Effector memory CD8-positive, alpha-beta T cell (primary cell): ENCODE data around the gene KRT83.
A peak's percentile ranks its signal among the peaks of the same experiment; 100 is the strongest.

ENCODE experiments used
- ATAC-seq: fragments of 150-1000 bp; cut with Tn5 transposase; replicated peaks from 2 replicates; pipeline ENCODE4 v1.10.0; 2021; ENCODE audit warnings: mild to moderate bottlenecking, moderate library complexity
- DNase-seq, 3 experiments: peaks; one replicate each; pipeline ENCODE4 v3.0.0; 2021
- H3K27ac Mint-ChIP-seq, 2 donors: one replicate each; pipeline ENCODE4 v1.8.0; 2022; ENCODE audit warnings: mild to moderate bottlenecking in 2 of 2, mixed read lengths in 2 of 2, moderate library complexity in 2 of 2
- H3K27me3 Mint-ChIP-seq, 2 donors: one replicate each; pipeline ENCODE4 v1.8.0; 2022; ENCODE audit warnings: mixed read lengths in 2 of 2
- H3K36me3 Mint-ChIP-seq: one replicate; pipeline ENCODE4 v1.8.0; 2022; ENCODE audit warnings: mild to moderate bottlenecking, moderate library complexity, mixed read lengths; ENCODE audit not compliant: insufficient read depth
- H3K4me1 Mint-ChIP-seq, 2 donors: one replicate each; pipeline ENCODE4 v1.8.0; 2022; ENCODE audit warnings: low read depth in 2 of 2, mixed read lengths in 2 of 2
- H3K4me3 Mint-ChIP-seq, 2 donors: one replicate each; pipeline ENCODE4 v1.8.0; 2022; ENCODE audit warnings: mild to moderate bottlenecking in 2 of 2, mixed read lengths in 2 of 2, moderate library complexity in 2 of 2
- H3K9me3 Mint-ChIP-seq, 2 donors: one replicate each; pipeline ENCODE4 v1.8.0; 2022; ENCODE audit warnings: mixed read lengths in 2 of 2

KRT83 gene

DNA sequence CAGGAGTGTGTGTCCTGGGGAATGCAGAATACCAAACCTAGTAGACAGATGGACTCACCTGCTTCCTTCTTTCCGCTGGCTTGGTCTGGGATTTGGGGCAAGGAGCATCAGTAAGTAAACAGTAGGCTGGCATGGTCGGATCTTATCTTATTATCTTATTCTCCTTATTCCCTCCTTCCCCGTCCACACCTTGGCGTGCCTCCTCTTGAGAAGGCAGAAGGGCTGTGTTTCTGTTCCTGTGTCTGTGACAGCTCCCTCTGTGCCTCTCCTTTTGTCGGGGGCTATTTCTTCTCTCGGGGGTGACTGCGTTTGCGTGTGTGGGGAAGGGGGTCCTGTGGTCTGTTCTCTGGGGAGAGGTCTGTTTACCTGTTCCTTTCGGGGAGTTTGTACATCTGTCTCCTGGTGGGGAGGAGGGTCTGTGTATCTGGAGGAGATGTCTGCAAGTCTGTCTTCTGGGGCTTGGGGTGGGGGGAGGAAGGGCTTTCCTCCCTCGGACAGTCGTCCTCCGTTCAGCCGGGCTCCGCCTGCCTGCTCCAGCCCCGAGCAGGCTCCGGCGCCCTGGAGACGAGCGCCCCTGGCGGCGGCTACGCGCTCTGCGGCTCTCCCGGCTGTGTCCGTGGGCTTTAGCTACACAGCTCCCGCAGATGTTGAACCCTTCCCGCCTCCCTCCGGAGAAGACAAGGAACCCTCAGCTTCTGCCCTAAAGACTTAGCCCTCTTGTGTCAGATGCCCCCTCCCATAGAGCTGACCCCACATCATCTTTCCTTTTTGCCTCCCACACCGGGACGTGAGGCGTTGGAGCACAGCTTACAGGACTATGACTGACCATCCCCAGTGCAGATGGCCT lies 42.4 kb downstream of the KRT83 start:
- H3K27ac Mint-ChIP-seq: no peak overlapping the region
- peaks cover 8 to 9% of the 10 kb centered on the region in 2 donors for H3K4me1 Mint-ChIP-seq
- DNase-seq (peak; percentile 55 to 68 (median 68)), ATAC-seq (peak; percentile 93)
- H3K36me3 Mint-ChIP-seq: no peaks in the 10 kb centered on the region
- peak overlapping the region in 1 of 2 donors; percentile 15 for H3K4me3 Mint-ChIP-seq
- no peaks in the 10 kb centered on the region for H3K9me3 Mint-ChIP-seq
- peaks cover 45 to 75% of the 10 kb centered on the region in 2 donors for H3K27me3 Mint-ChIP-seq

DNA sequence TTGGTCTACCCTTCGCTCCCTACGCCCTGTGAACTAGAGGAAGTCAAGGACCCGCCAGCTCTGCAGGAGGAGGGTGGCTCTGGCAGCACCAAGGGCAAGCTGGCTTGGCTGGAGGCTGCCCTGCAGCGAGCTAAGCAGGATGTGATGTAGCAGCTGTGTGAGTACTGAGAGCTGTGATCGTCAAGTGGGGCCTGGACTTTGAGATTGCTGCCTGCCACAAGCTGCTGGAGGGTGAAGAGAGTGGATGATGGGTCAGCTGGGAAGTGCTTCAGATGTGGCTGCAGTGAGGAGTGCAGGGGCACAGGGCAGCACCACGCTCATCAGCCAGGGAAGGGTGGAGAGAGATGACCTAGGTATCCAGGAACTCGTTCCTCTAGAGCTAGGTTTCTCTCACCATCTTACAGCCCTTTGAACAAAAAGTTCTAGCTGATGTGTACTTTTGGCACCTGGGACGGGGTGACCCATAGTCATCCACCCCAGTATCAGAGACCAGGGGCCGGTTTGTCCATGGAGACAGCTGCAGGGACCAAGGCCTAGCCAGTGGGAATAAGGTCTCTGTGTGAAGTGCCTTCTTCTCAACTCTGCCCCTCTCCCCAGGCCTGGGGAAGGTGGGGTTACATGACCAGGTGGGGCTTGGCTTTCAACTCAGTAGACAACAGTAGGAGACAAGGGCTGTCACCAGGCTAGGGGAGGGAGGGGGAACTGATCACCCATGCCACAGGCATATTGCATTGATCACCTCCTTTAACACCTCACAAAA lies 43.5 kb downstream of the KRT83 start:
- ATAC-seq (no peak), DNase-seq (no peak)
- Mint-ChIP-seq H3K27me3 (peaks cover 45 to 82% of the 10 kb centered on the region in 2 donors), H3K4me3 (no peak overlapping the region), H3K4me1 (peaks cover 8 to 9% of the 10 kb centered on the region in 2 donors), H3K9me3 (no peaks in the 10 kb centered on the region), H3K27ac (no peak overlapping the region), H3K36me3 (no peaks in the 10 kb centered on the region)

DNA sequence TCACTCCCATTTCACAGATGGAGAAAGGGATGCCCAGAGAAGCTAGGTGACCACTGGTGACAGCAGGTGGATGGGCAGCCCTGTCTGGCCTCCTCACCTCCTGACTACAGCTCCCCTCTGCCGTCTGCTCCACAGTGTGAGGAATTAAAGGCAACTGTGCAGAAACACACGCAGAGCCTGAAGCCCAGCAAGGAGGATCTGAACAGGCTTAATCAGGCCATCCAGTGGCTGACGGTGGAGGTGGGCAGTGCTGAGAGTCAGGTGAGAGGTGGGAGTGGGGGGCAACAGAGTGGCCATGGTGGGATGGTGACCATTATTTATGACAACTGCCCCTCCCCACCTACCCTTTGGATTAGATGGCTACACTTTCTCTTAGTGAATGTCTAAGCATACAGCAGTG lies 45.5 kb downstream of the KRT83 start:
- H3K9me3 Mint-ChIP-seq: no peaks in the 10 kb centered on the region
- no peak overlapping the region for H3K4me3 Mint-ChIP-seq
- H3K4me1 Mint-ChIP-seq: peaks cover 8 to 9% of the 10 kb centered on the region in 2 donors
- DNase-seq (no peak), ATAC-seq (no peak)
- no peak overlapping the region for H3K27ac Mint-ChIP-seq
- H3K36me3 Mint-ChIP-seq: no peaks in the 10 kb centered on the region
- H3K27me3 Mint-ChIP-seq: peaks cover 52 to 86% of the 10 kb centered on the region in 2 donors

DNA sequence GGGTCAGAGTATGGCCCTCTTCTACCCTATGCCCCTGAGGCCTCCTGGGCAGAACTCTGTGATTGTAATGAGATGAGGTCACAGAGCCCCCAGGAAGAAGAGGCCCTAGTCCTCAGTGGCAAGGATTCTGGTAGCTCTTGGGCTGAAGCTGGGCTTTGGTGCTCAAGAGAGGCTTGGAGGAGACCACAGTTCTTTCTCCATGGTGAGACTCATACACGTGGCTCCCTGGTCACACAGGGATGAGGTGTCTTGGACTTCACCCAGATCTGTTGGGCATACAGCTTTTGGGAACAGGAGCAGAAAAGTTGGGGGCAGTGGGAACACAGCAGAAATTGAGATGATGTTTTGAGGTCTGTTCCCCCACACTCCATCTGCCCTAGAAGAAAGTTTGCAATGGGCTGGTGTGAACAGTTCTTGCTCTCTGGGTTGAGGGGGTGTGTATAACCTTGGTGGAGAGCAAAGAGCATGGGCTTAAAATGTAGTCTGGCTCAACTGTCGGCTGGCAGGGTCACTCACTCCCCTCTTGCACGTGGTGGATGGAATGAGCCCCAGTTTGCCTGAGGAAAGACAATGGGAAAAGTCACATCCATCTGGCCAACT lies 46.6 kb downstream of the KRT83 start, which contains the start of gene KRT86:
Gene KRT86, plus strand, starts transcription at position 125 of the 600 bp plus-strand sequence. CDS start 27,272 bp downstream, outside the sequence.
- Mint-ChIP-seq H3K27ac (no peak within 1 kb of the TSS), H3K9me3 (no peaks in the 10 kb centered on the region), H3K36me3 (no peaks in the 10 kb centered on the region), H3K27me3 (peaks cover 51 to 86% of the 10 kb centered on the region in 2 donors), H3K4me3 (no peak within 1 kb of the TSS), H3K4me1 (peaks cover 8 to 9% of the 10 kb centered on the region in 2 donors)
- DNase-seq: no peak
- no peak for ATAC-seq

DNA sequence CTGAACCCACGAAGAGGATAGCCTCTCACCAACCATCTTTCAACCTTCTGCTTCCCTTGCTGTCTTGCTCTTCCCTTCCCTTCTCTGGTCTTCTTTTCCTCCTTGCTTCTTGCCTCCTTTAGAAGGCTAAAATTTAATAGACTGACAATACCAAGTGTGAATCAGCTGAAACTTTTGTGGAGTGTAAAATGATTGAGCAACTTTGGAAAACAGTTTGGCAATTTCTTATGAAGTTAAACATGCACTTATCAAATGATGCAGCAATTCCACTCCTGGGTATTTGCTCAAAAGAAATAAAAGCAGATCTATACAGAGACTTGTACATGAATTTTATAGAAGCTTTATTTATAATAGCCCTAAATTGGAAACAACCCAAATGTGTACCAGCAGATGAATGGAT lies 50.0 kb downstream of the KRT83 start:
- Mint-ChIP-seq H3K36me3 (no peaks in the 10 kb centered on the region), H3K9me3 (no peaks in the 10 kb centered on the region), H3K27me3 (peaks cover 39 to 77% of the 10 kb centered on the region in 2 donors), H3K4me3 (no peak overlapping the region), H3K27ac (no peak overlapping the region), H3K4me1 (no peaks in the 10 kb centered on the region)
- DNase-seq: no peak
- no peak for ATAC-seq

DNA sequence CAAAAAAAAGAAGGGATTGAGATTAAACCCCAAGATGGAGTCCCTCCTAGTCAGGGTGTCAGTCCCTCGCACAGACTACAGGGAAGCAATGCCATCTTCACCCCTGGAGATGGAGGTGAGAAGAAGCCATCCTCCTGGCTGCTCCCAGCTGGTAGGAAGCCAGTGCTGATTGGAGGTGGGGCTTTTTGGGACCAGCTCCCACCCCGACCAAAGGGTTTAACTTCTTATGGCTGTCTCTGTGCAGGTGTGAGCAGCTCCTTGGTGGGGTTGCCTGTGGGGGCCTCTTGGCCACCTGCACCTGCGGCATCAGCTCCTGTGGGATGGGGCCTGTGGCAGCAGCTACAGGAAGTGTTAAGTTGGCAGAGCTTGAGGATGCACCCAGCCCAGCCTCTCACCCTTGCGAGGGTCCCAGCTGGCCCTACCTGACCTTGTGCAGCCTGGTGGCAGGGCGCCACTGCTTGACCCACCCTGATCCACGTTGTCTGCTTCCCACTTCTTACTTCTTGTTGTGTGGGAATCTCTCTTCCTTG lies 50.6 kb downstream of the KRT83 start:
- Mint-ChIP-seq H3K9me3 (no peaks in the 10 kb centered on the region), H3K27me3 (peaks cover 39 to 71% of the 10 kb centered on the region in 2 donors), H3K36me3 (no peaks in the 10 kb centered on the region), H3K4me1 (no peaks in the 10 kb centered on the region), H3K4me3 (no peak overlapping the region), H3K27ac (no peak overlapping the region)
- no peak for DNase-seq
- no peak for ATAC-seq

DNA sequence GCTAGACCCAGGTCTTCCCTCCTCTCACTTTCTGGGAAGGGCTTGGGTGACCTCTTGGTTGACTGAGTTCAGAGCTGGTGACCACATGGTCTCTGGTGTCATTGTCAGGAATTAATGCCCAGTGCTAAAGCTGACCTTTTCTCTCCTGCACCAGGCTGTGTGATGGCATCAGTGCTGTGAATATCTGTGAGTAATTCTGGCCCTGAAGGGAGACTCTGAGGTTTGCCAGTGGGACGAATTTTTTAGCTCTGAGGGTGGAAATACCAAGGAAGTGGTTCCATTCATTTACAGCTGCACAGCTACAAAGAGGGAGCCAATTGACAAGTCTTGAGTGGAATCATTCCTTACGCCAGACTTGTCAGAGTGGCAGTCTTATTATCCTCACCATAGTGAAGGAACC lies 53.0 kb downstream of the KRT83 start:
- no peak for DNase-seq
- H3K27ac Mint-ChIP-seq: no peak overlapping the region
- no peaks in the 10 kb centered on the region for H3K9me3 Mint-ChIP-seq
- no peaks in the 10 kb centered on the region for H3K4me1 Mint-ChIP-seq
- H3K27me3 Mint-ChIP-seq: peaks cover 23 to 47% of the 10 kb centered on the region in 2 donors
- ATAC-seq: no peak
- no peaks in the 10 kb centered on the region for H3K36me3 Mint-ChIP-seq
- H3K4me3 Mint-ChIP-seq: no peak overlapping the region

DNA sequence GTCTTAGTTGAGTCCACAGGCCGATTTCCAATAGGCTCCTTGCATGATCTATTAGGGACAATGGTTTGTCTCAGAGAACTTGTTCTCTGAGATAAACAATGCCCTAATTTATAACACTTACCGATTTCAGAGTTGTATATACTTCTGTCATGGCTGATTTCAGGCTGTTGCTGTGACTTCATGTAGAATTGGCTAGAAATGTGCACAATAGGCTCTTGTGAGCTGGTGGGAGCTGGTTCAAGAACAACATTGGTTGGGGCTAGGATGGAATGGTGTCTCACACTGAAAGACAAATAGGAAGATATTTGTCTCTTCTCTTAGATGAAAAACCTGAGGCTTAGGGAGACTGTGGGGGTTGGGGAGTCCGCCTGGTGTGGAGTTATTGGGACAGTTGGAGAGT lies 53.5 kb downstream of the KRT83 start:
- Mint-ChIP-seq H3K27ac (no peak overlapping the region), H3K4me1 (no peaks in the 10 kb centered on the region), H3K4me3 (no peak overlapping the region), H3K9me3 (no peaks in the 10 kb centered on the region), H3K27me3 (peaks cover 27 to 42% of the 10 kb centered on the region in 2 donors), H3K36me3 (no peaks in the 10 kb centered on the region)
- DNase-seq (no peak), ATAC-seq (no peak)

DNA sequence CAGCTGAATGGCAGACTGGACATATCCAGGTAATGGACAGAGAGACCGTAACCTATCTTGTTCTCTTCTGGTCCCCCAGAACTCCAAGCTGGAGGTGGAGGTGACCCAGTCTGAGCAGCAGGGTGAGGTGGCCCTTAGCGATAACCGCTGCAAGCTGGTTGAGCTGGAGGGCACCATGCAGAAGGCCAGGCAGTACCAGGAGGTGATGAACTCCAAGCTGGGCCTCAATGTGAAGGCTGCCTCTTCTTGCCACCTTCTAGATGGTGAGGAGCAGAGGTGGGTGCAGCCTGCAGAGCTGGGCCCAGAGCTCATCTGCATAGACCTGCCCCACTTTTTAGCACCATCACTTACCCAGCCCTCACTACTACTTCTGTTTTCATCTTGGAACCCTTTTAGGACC lies 53.9 kb downstream of the KRT83 start:
- peaks cover 31 to 46% of the 10 kb centered on the region in 2 donors for H3K27me3 Mint-ChIP-seq
- no peak overlapping the region for H3K4me3 Mint-ChIP-seq
- ATAC-seq: no peak
- no peaks in the 10 kb centered on the region for H3K9me3 Mint-ChIP-seq
- no peak for DNase-seq
- no peak overlapping the region for H3K27ac Mint-ChIP-seq
- H3K36me3 Mint-ChIP-seq: no peaks in the 10 kb centered on the region
- H3K4me1 Mint-ChIP-seq: no peaks in the 10 kb centered on the region

DNA sequence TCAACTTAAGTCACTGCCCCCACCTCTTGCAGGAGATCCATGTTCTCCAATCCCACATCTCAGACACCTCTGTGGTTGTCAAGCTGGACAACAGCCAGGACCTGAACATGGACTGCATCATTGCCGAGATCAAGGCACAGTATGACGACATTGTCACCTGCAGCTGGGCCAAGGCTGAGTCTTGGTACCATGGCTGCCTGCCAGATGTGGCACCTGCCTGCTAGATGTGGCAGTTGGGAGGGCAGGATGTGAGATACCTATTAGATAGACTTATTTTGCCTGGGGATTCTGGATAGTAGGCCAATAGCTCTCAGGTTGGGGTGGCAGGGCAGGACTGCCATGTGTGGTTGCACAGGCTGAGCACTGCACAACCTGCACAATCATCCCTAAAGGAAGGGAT lies 54.7 kb downstream of the KRT83 start:
- Mint-ChIP-seq H3K27ac (no peak overlapping the region), H3K4me3 (no peak overlapping the region), H3K4me1 (no peaks in the 10 kb centered on the region), H3K9me3 (no peaks in the 10 kb centered on the region), H3K36me3 (no peaks in the 10 kb centered on the region), H3K27me3 (peaks cover 34 to 53% of the 10 kb centered on the region in 2 donors)
- DNase-seq: no peak
- ATAC-seq: no peak

DNA sequence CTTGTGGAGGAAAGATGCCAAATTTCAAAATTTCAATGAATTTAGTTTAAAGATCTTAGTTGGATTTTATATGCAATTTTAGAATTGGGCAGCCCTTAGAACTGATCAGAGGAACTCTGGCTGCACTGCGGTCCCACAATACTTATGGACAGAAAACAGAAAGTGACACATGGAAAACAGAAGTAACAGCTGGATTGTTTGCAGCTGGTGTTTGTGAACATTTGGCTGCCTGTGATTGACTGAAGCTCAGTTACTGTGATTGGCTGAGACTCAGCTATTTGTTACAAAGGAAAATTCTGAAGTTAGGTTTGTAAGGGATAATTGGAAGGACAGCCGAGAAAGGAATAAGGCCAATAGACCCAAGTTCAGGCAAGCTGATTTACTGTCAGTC lies 56.8 kb downstream of the KRT83 start:
- no peaks in the 10 kb centered on the region for H3K9me3 Mint-ChIP-seq
- H3K27me3 Mint-ChIP-seq: peaks cover 40 to 56% of the 10 kb centered on the region in 2 donors
- H3K4me1 Mint-ChIP-seq: peaks cover 0 to 2% of the 10 kb centered on the region in 2 donors
- H3K4me3 Mint-ChIP-seq: no peak overlapping the region
- H3K27ac Mint-ChIP-seq: no peak overlapping the region
- ATAC-seq (no peak), DNase-seq (no peak)
- no peaks in the 10 kb centered on the region for H3K36me3 Mint-ChIP-seq
